Smooth muscle cell of the brain vasculature (primary cell): ENCODE data around the gene GOLGA6D.
"Not testable (repeated sequence)": the region's sequence is repeated elsewhere in the genome, so short reads cannot be mapped to it uniquely, and the experiment has no call there.

Experiments used
- DNase-seq: peaks from one replicate; pipeline ENCODE4 v3.0.0-alpha.2; 2012; ENCODE audit warnings: low read depth, low spot score

GOLGA6D gene

DNA sequence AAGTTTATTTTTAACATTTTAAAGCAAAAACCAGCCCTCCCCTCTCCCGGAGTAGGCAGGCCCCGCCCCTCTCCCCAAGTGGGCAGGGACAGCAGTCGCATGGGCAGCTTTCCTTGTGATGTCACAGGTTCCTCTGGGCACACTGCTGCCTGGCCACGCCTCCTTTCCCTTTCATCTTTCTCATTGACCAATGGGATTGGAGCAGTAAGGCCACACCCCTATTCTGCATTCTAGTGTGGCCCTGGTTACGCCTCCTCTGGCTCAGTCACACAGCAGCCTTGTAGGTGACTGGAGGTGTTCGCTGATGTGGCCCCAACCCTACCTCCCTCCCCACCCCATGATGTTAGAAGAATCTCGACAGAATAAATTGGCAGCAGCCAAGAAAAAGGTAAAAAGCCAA lies at the start of gene GOLGA6D:
TSS of gene GOLGA6D (plus strand) at position 264 of the 400 bp plus-strand sequence. CDS start at position 305, 41 bp downstream.
- not testable (repeated sequence) for DNase-seq

- no peak for DNase-seq
Measured at GRCh38 chr15:75233504-75234190, 49.0 kb upstream of the GOLGA6D start.

DNA sequence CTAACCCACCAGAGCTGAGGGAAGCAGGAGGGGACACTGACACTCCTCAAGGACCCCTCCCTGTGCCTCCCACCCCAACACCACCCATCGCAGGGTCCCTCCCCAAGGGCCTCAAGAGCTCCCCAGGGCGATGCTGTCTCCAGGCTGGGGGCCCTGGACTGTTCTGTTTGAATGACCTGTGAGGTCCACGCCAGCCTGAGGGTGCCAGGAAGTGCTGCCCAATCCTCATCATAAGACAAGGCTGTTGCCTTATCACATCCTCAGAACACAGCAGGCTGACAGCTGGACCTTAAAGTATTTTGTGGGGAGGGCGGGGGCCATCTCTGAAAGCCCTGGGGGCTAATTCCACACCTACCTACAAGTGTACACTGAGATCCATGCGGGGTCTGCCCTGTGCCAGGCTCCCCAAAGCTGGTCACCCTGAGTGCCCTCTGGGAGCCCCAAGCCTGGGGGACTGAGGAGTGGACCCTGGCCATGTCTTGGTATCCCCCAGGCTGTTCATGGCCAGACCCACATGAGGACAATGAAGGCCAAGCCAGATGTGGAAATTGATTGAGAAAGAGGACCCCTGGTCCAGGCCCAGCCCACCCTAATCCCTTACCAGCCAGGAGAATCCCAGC lies 48.3 kb upstream of the GOLGA6D start:
- no peak for DNase-seq

GRCh38 chr15:75235051-75235673 lies 47.5 kb upstream of the GOLGA6D start:
- DNase-seq, result no peak

GRCh38 chr15:75235760-75236729 lies 46.6 kb upstream of the GOLGA6D start:
- no peak for DNase-seq

DNA sequence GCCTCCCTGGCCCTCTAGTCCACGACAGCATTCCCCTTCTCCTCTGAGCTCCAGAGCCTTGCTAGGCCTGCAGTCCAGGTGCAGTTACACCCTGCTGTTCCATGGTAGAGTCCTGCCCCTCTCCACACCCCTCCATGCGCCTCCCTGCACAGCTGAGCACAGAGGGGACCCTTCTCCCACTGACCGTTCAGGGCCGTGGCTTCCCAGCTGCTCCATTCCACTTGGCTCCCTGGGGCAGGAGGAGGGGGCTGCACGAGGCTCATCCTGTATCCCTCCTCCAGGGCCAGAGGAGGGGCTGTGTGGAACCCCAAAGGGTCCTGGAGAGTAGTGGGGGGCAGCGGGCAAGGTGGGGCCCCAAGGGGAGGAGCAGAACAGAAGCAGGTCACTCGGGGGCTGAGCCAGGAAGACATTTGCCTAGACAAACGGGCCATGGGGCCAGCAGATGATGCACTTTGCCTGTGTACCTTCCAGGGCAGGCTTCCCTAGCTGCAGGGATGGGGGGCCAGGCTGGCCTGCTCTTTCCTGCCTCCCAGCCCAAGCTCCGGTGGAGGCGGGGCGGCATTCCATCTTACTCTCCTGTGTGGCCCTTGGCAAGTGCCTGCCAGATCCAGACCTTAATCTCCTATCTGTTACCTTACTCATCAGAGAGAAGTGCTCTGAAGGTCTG lies 45.2 kb upstream of the GOLGA6D start:
- DNase-seq, result no peak

- DNase-seq, result no peak
Measured at GRCh38 chr15:75238150-75238549, 44.5 kb upstream of the GOLGA6D start.

DNA sequence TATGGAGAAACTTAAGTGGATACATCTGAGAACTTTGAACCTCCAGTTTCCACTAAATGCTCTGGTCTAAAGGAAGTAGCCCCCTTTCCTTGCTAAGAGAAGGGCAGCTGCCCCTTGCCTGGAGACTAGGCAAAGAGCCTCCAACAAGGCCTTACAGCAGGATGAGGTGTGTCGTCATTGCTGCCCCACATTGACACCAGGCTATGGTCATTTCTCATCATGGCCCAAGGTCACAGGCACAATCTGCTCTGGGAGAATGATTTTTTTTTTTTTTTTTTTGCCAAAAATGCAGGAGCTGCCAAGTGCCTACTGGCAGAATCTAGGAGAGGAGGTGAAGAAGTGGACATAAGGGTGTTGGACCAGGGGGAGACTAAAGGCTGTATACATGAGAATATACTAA lies 36.9 kb upstream of the GOLGA6D start:
- not testable (repeated sequence) for DNase-seq

DNA sequence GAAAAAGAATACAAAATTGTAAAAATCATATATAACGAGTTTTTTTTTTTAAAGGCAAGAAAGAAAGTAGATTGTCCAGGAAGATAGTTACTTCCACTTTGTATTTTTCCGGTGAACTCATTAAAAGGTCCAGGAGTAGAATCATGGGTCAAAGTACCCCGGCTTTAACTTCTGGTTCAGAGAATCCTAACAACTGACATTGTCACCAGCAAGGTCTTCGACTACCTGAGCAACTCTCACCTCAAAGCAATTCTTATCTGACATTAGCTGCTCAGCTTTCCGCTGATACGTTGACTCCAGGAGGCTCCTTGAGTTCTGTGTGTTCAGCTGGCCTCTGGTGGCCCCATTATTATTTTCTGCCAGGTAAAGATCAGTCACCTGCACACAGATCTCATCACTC lies 33.6 kb upstream of the GOLGA6D start:
- DNase-seq, result not testable (repeated sequence)

DNA sequence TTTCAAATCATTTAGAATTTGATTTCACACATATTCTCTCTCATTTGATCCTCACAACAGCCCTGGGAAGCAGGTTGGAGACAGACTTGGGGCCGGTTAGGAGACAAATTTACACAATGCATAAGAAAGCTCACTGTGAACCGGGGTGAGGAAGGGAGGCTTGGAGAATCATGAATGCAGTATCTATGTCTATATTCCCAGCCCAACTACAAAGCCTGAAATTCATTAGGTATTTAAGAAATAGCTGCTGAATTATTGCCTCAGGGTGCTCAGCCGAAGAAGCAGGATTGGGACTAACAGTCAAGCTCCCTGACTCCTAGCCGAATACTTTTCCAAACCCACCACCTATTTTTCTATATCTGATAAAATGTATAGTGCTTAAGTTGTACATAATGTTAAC lies 32.9 kb upstream of the GOLGA6D start:
- no peak for DNase-seq

DNA sequence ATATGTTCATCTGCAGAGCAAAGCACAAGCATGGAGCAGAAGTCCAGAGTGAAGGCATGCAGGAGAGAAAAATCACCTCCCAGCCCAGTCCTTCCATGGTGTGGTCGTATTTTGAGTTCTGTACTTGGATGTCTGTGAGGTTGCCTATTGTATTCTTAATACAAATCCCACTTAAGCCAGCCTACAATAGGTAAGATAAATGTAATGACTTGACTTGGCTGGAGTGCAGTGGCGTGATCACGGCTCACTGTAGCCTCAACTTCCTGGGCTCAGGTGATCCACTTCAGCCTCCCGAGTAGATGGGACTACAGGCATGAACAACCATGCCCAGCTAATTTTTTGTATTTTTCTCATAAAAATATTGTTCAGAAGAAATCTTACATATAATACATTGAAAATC lies 31.3 kb upstream of the GOLGA6D start:
- DNase-seq, result not testable (repeated sequence)

DNA sequence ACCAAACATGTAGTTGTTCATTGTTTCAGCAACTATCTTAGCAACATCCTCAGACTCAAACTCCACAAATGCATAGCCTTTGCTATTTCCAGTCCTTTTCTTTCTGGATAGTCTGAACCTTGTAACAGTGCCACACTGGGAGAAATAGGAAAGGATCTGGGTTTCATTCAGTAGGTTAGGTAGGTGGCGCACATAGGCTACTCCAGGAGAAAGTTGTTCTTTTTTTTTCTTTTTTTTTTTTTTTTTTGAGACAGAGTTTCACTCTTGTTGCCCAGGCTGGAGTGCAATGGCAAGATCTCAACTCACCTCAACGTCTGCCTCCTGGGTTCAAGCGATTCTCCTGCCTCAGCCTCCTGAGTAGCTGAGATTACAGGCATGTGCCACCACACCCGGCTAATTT lies 30.4 kb upstream of the GOLGA6D start:
- not testable (repeated sequence) for DNase-seq

GRCh38 chr15:75258034-75258433 lies 24.6 kb upstream of the GOLGA6D start, which contains the start of gene GOLGA6C:
Gene GOLGA6C (plus strand): TSS chr15:75258334. CDS start chr15:75258599, 265 bp downstream.
- not testable (repeated sequence) for DNase-seq

DNA sequence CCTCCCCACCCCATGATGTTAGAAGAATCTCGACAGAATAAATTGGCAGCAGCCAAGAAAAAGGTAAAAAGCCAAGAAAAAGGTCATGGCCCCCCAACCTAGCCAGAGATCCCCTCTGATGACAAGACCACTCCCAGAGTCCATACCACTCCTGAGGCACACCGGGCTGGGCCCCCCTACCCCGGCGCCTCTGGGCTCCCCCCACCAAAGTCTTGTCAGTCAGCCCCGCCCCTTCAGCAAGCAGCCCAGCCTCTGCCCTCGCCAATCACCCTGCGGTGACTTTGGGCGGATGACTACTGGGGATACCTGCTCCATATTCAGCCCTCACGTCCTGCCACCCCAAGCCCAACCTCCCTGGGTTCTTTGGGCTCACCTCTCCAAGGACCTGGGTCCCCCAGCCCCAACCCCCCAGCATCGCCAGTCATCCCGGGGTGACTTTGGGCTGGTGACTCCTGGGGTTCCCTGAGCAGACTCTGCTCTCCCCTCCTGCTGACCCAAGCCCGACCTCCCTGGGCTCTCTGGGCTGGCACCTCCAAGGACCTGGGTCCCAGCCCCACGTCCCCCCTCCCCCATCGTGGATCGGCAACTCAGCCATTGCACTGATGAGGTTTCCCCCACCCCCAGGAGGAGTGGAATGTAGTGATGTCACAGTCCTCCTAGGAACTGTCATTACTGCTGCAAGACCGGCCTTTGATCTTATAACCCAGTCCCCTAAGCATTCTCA lies 23.9 kb upstream of the GOLGA6D start:
- not testable (repeated sequence) for DNase-seq

DNA sequence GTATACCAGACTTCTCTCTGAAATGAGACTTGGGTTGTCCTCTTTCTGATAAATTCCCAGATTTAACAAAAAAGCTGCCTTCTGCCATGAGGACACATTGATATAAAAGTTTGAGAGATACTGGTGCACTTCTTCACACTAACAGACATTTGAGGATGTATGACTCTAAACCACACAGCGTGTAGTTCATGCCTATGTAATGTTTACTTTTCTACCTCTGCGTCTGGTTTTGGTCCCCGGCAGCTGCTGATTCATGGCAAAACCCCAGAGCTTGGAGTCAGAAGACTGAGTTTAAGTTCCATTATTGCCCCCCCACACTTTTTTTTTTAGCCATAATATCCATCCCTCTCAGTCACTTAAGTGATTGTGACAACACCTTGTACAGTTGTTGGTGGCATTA lies 22.8 kb upstream of the GOLGA6D start:
- DNase-seq, result not testable (repeated sequence)

DNA sequence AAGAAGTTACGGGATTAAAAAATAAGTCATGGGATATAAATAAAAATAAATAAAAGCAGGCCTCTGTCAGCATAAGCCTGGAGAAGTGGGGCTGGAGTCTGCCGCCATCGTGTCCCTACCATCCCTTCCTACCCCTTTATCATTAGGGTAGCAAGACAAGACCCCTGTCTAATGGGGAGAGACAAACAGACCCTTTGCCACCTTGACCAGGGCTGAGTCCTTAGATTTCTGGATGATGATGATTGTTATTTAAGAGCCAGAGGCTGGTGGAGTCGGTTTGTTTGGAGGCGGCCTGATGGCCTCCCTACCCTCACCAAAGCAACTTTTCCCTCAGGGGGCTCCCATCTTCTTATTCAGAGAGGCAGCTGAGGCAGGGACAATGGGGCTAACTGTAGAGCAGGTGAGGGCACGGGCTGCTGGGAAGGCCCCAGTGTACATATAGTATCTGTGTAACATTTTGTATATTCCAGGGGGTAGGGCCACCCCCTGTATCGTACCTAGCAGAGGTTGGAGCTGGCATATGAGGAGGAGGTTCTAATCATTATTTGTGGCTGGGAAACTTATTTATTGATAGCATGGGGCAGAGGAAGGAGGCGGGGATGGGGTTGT lies 8.8 kb upstream of the GOLGA6D start:
- DNase-seq, result not testable (repeated sequence)

GRCh38 chr15:75274509-75275107 lies 8.0 kb upstream of the GOLGA6D start:
- DNase-seq, result not testable (repeated sequence)

- not testable (repeated sequence) for DNase-seq
Measured at GRCh38 chr15:75275617-75276016, 7.0 kb upstream of the GOLGA6D start.

GRCh38 chr15:75278497-75278896 lies 4.1 kb upstream of the GOLGA6D start:
- DNase-seq, result not testable (repeated sequence)
